IPS-18c (cell line): ENCODE results near the gene RSPO3.
"Not testable (repeated sequence)": the region's sequence is repeated elsewhere in the genome, so short reads cannot be mapped to it uniquely, and the experiment has no call there.

Source experiments
- H3K4me3 ChIP-seq: 2 replicates; pipeline ENCODE4 v1.7.0; 2013; ENCODE audit warnings: low read depth, mild to moderate bottlenecking, low read length, moderate library complexity; ENCODE audit not compliant: insufficient read depth
- H3K9me3 ChIP-seq: one replicate; pipeline ENCODE4 v1.6.1; 2013; ENCODE audit warnings: mild to moderate bottlenecking, low read length, moderate library complexity; ENCODE audit not compliant: control insufficient read depth, insufficient read depth

Gene RSPO3

GRCh38 chr6:127212376-127212775, 93.9 kb downstream of the RSPO3 start:
- no peak overlapping the region for H3K4me3 ChIP-seq
- H3K9me3 ChIP-seq: no peaks in the 10 kb centered on the region

GRCh38 chr6:127214032-127214431, 95.6 kb downstream of the RSPO3 start:
- H3K4me3 ChIP-seq, H3K9me3 ChIP-seq: not testable (repeated sequence)

GRCh38 chr6:127214531-127214930, 96.1 kb downstream of the RSPO3 start:
- not testable (repeated sequence) for H3K4me3 ChIP-seq, H3K9me3 ChIP-seq

GRCh38 chr6:127215931-127216330, 97.5 kb downstream of the RSPO3 start:
- Histone ChIP-seq H3K9me3 (no peaks in the 10 kb centered on the region), H3K4me3 (no peak overlapping the region)

- Histone ChIP-seq H3K9me3 (no peaks in the 10 kb centered on the region), H3K4me3 (no peak overlapping the region)
These were observed 98.6 kb downstream of the RSPO3 start for GRCh38 chr6:127216810-127217789.

GRCh38 chr6:127219869-127220268, 101.4 kb downstream of the RSPO3 start:
- no peaks in the 10 kb centered on the region for H3K9me3 ChIP-seq
- H3K4me3 ChIP-seq: no peak overlapping the region

- Histone ChIP-seq H3K9me3 (no peaks in the 10 kb centered on the region), H3K4me3 (no peak overlapping the region)
These were observed 102.7 kb downstream of the RSPO3 start for GRCh38 chr6:127221201-127221600.

- no peak overlapping the region for H3K4me3 ChIP-seq
- no peaks in the 10 kb centered on the region for H3K9me3 ChIP-seq
These were observed 103.9 kb downstream of the RSPO3 start for GRCh38 chr6:127222418-127222817.

- H3K4me3 ChIP-seq: no peak overlapping the region
- no peaks in the 10 kb centered on the region for H3K9me3 ChIP-seq
These were observed 107.0 kb downstream of the RSPO3 start for GRCh38 chr6:127225497-127225896.

GRCh38 chr6:127233819-127234218, 115.3 kb downstream of the RSPO3 start:
- not testable (repeated sequence) for H3K4me3 ChIP-seq, H3K9me3 ChIP-seq

- Histone ChIP-seq H3K9me3 (no peaks in the 10 kb centered on the region), H3K4me3 (no peak overlapping the region)
These were observed 125.0 kb downstream of the RSPO3 start for GRCh38 chr6:127243501-127243900.
